GM18498 (cell line): ENCODE data around the gene CARD19.
"Not testable (repeated sequence)": the region's sequence is repeated elsewhere in the genome, so short reads cannot be mapped to it uniquely, and the experiment has no call there.

Experiments used
- ATAC-seq: cut with Tn5 transposase; IDR thresholded peaks from one replicate; pipeline ENCODE4 v1.9.1; 2021; ENCODE audit warnings: mild to moderate bottlenecking, moderate library complexity; ENCODE audit not compliant: unreplicated experiment

Gene CARD19

DNA sequence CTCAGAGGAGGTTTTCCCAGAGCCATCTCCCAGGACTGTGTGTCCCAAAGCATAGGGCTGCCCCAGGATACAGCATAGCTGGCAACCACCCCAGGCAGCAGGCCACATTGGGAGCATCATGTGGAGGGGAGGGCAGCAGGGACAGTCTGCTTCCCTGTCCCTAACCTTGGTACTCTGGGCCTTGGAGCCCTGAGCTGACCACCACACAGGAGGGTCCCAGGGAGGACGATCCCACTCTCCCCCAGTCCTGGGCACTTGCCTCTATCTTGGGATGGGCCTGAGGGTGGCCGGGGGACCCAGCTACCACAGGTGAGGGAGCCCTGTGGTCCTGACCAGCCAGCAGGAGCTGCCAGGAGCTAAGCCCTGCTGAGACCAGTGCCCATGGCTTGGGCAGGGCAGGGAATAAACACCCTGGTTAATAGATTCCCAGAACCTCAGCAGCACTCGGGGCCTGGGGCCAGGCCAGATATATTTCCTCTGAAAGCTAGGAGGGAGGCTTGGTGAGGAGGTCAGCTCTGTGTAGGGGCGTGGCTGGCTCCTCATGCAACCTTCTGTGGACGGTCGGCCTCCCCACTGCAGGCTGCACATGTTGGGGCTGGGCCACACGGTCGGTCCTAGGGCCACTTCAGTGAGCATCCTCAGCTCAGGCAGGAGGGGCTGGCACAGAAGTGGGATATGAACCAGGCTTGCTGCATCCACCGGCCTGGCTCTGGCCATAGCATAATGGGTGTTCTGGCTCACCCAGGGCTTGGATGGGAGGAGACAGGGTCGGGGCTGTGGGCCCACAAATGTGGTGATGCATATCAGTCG, 33.9 kb downstream of the CARD19 start:
- ATAC-seq = no peak

DNA sequence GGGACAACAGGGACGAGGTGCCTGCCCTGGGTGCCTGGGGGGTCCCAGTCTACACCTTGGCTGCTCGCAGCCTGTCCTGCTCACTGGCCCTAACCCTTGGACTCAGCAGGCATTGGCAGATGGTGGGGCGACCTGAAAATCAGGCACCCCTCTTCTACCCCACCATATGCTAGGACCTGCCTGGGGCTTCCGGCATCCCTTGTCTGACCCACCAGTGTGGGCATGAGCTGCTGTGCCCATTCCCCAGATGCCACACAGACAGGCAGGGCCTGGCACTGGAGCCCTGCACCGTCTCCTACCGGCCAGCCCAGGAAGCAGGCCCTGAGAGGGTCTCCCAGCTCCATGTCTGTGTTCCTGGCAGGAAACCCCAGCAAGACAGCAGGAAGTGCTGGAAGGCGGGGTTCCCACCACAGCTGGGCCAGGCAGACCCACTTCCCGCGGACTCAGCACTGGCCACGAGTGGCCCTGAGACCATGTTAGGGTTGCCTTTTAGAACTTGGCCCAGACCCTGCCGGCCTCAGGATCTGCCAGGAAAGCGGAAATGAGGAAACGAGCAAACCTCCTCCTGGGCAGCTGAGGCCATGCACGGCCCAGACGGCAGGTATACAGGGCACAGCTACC, 35.0 kb downstream of the CARD19 start:
- ATAC-seq = no peak

DNA sequence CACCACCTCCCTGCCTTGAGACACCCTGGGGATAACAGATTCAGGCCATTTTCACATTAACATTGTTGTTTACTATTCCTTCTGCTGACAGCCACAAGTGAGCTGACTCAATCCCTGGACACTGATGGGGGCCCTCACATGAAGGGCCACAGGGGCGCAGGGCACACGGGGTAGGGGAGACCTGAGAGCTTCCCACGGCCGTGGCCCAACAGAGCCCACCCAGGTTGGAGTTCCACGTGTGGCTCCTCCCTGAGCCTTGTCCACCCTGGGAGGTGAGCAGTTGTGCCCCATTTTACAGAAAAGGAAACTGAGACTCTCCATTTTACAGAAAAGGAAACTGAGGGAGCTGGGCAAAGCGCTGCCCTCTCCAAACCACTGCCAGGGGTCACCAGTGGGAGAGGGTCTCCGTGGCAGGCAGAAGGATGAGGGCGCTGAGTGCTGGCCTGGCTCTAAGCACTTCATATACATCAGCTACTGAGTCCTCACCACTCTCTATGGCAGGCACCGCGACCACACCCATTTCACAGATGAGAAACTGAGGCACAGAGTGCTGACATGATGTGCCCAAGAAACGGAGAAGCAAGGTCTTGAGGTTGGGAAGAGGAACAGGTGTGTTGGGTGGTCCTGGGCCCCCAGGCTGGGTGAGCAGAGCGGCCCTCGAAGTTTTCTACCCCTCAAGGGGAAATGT, 35.7 kb downstream of the CARD19 start:
- no peak for ATAC-seq

DNA sequence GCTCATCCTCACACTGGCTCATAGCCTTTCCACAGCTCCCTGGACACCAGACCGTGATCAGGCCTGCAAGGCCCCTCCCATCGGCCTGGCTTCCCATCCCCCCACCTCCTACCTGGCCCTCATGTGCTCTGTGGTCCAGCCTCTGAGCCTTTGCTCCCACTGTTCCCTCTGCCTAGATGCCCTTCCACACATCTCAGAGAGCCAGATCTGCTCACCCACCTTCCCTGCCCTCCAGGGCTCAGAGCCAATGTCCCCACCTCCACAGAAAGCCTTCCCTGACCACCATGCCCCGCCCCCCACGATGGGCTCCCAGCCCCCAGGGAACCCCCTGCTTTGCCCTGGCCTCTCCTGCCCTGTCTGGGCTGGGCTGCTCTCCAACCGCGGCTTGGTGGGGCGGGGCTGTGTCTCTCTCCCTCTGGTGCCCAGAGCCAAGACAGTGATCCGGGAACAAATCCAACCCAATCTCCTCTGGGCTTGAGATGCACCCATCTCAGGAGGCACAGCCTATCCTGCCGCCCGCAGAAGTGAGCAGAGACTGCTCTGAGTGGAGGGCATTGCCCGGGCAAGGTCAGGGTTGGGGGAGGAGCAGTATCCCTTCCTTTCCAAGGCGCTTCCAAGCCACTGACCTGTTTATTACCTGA, 36.4 kb downstream of the CARD19 start:
- ATAC-seq = no peak

DNA sequence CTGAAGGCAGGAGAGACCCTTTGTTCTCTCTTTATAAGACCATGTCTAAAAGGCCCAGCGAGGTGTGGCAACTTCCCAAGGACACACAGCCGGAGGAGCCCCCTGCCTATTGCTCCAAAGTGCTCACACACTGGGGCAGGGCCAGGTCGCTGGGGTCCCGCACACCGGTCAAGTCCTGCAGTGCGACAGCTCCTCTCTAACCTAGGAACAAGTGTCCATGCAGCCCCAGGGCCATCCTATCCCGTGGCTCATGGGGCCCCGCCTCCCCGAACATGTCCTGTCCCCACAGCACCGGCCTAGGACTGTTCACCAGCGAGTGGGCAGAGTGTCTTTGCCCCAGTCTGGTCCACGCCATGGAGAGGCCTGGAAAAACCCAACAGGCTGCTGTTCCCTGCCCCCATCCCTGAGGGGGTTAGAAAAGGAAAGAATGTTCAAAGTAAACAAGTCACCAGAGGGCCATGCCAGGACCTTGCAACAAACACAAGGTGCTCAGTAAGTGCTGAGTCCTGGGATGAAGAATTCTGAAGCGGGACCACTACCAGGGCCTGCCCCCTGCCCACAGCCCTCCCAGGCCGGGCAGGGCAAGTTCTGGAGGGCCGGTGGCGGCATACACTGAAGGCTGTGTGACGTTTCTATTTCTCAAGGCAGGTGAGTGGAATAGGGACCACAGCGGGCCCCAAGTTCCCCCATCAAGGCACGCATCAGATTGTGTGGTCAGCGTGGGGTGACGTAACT, 37.1 kb downstream of the CARD19 start:
- no peak for ATAC-seq

DNA sequence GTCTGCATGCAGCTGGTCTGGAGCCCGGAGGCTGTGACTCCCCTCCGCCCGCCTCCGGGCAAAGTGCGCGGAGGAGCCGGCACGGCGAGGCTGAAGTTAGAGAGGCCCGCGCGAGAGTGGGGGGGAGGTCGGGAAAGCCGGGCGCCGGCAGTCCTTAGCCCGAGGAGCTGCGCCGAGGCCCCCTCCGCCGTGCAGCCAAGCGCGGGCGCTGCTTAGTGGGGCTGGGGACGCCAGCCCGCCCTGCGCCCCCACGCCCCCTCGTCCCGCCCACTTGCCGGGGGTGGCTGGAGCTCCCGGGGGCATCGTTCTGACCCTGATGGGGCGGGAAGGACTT, 37.6 kb downstream of the CARD19 start:
- ATAC-seq = peak; percentile 37

DNA sequence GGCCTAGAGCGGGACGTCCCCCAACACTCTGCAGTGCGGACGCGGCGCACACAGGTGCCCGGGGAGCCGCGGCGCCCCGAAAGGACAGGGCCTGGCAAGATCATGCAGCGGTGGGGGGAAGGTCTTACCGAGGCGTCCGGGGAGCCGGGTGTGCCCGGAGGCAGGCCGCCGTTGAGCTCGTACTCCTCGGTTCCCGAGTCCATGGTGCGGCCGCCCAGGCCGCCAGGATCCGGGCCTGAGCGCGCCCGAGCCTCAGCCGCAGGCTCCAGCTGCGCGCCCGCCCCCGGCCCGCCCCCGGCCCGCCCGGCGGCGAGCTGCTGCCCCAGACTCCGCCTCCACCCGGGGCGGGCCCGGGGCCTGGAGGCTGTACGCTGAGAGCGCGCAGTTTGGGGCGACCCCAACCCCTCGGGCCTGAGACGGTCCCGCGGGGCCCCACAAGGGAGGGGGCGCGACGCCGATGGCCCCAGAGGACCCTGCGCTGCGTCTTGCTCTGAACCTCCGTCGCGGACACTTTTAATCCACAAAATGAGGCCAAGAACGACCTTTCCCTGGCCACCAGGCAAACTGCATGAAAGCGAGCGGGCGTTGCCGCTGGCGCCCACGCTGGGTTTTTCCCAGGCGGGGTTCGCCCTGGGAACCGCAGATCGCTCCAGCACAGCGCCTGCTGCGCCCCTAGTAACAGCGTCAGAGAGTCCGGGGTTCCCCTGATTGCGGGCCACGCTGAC, 38.2 kb downstream of the CARD19 start, which contains the start of gene NINJ1:
TSS of gene NINJ1 (minus strand) at position 237 of the 725 bp plus-strand sequence. CDS start at position 203, 34 bp downstream.
- ATAC-seq = peak; percentile 79

DNA sequence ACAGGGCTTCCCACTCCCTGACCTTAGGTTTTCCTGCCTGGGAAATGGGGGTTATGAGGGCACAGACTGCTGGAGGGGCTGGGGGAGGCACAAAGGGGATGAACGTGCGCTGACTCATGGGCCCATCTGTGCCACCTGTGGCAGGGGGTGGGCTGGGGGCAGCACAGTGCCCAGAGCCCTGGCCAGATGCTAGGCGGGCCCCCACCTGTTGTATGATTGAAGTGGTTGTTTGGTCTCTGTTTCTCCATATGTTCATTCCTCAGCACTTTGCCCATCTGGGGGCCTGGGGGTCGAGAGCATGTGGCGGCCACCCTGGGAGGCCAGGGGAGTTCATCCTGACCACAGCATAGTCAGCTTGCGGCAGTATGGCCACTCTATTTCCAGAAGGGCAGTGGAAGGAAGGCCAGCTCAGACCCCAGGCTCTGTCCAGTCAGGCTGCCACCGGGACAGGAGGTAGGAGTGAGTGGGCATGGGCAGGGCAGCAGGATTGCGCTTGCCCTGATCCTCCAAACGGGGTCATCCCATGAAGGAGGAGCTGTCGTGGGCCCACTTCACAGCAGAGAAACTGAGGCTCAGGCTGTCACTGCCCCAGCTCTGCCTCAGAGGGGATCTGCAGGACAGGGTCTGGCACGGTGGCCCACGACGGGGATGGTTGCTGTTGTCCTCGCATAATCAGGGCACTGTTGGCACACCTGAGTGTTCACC, 38.9 kb downstream of the CARD19 start:
- no peak for ATAC-seq

DNA sequence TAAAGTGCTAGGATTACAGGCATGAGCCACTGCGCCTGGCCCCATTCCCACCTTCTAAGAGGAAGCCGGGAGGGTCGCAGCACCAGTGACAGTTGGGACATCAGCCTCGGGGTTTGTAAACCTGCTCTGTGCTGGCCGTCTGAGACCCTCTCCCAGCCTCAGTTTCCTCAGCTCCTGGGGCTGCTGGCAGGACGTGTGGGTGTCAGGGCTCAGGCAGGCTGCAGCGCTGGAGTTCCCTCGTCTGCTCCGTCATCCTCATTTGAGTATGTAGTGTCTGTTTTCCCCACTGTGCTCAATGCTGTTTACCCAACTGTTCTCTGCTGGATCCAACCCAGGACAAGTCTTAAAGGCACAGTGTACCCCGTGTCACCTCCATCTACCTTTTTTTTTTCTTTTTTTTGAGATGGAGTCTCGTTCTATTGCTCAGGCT, 40.0 kb downstream of the CARD19 start:
- ATAC-seq = no peak

DNA sequence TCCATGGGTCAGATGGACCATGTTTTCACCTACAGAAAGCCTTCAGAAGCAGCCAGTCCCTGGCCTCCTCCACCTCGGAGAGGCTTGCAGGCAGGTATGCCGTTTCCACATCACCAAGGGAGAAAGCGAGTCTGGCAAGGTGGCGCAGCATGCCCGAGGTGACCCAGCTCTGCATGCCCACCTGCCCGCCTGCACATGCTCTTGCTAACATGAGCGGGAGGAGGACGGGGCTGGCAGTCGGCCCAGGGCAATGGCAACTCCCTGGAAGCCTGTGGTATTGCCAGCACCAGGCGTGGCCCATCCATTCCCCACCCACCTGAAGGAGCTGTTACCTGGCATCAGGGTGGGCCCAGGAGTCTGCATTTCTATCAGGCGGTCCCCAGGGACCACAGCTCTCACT, 41.3 kb downstream of the CARD19 start:
- ATAC-seq = no peak

DNA sequence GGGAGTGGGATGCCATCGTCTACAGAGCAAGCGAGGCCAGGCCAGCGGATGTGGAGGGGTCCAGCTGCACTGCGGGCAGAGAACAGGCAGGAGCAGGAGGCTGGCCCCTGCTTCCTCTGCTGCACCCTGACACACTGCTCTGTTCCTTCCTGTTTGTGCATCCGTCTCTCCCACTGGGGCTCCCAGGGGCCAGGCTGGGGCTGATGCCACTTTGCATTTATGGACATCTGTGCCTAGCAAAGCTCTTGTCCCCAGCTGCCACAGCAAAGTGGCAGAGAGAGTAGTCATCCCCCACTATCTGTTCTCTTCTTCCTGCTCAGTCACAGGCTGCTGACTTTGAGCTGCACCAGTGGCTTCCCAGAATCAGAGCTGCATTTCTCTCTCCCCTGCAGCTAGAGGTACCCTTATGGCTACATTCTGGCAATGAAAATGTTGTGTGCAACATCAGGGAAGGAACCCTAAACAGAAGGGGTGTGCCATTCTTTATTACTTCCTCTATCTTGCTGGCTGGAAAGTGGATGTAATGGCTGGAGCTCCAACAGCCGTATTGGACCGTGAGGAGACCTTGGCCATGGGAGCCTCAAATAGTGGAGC, 42.3 kb downstream of the CARD19 start:
- ATAC-seq = no peak

DNA sequence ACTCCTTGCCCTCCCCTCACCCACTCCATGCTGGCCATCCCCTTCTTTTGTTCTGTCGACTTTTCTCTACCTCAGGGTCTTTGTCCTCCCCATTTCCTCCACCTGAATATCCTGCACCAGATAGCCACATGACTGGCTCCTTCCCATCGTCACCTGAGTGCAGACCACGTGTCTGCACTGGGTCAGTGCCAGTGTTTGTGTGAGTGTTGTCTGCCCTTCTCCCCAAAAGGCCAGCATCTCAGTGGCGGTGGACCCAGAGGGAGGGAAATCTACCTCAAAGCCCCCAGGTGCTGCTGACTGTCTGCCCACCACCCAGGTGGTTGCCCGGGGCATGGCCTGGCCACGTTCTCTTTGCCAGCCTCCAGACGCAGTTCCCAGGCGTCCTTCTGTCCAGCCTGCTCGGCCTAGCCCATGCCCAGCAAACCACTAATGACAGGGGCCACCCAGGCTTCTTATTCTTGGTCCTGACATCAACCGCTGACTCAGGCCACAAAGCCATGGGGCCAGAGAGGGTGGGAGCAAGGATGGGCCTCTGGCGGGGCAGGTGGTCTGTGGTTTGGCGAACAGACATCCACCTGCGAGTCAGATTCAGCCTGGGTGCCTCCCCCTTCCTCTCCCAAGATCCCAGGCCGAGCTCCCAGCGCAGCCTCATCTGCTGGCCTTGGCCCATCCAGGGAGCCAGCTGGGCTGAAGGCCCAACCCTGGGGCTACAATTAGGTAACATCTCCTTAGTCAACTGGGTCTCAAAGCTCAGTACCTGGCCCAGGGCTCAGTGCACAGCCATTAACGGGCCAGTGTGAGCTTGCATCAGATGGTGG, 43.6 kb downstream of the CARD19 start:
- ATAC-seq = no peak

DNA sequence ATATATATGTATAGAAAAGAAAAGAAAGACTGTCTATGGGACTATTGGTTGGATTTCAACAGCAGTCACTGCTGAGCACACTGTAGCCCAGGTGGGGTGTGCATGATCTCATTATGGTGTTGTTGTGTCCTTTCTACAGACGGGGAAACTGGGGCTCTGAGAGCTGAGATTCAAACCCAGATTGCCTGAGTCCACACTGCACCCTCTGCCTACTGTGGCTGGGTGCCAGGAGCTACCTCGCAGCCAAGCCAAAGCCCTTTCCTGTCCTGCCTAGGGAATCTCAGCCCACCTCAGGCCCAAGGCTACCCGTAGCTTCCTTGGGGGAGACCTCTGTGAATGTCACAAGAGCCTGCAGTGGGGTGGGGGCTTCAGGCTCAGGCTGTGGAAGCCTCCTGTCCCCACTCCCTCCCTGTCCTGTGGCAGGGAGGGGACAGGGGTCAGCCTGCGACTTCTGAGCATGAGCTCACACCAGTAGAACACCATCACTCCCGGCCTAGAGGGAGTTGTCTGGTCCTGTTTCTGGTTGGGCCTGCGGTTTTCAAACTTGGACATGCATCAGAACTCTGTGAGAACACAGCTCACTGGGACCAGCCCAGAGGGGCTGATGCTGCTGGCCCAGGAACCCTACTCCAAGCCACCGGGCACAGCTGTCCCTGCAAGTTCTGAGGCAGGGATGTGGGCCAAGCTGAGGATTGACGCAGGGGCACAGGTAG, 45.9 kb downstream of the CARD19 start:
- ATAC-seq = no peak

DNA sequence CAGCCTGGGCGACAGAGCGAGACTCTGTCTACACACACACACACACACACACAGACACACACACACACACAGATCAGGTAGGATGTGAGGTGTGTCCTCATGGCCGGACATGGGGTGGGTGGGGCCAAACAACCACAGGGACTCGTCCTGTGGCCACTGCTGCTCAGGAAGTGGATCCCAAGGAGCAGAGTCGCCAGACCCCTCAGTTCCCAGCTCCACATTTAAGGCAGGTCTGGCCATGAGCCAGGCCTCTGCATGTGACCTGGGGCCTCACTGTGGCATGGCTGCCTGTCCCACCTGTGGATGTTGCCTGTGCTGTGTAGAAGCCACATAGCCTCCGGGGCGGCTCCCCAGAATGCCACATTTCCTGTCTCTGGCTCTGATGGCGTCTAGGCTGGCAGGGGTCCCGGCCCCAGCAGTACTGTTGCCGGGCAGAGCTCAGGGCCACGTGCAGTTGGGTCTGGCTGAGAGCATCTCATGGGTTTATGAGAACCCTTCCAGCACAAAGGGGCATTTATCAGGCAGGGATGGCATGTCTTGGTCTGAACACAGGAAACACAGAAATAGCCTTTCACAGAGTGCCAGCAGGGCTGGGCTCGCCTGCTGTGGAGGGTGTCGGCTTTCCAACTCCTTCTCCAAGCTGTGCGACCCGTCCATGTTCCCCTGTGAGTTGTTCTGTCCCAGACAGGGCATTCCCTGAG, 48.0 kb downstream of the CARD19 start:
- no peak for ATAC-seq

DNA sequence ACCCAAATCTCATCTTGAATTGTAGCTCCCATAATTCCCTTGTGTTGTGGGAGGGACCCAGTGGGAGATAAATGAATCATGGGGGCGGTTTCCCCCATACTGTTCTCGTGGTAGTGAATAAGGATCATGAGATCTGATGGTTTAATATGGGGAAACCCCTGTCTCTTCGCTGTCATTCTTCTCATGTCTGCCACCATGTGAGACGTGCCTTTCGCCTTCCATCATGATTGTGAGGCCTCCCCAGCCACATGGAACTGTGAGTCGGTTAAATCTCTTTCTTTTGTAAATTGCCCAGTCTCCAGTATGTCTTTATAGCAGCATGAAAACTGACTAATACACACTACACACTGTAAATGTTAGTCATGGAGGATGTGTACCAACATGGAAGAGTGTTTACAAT, 50.7 kb downstream of the CARD19 start:
- not testable (repeated sequence) for ATAC-seq

DNA sequence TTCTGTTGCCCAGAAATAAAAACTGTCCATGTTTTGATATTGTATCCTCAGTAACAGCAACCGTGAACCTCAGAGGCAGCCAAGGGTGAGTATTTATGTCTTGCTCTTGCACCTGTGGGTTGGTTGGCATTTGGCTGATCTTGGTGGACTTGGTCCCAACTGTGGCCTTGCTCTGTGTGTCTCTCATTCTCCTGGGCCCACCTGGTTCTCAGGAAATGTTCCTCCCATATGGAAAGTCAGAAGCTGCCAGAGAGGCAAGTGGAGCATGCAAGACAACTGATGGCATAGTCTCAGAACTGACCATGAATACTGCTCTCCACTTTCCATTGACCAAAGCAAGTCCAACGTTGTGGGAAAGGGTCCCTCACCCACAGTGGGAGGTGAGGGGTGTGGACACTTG, 51.6 kb downstream of the CARD19 start:
- no peak for ATAC-seq

DNA sequence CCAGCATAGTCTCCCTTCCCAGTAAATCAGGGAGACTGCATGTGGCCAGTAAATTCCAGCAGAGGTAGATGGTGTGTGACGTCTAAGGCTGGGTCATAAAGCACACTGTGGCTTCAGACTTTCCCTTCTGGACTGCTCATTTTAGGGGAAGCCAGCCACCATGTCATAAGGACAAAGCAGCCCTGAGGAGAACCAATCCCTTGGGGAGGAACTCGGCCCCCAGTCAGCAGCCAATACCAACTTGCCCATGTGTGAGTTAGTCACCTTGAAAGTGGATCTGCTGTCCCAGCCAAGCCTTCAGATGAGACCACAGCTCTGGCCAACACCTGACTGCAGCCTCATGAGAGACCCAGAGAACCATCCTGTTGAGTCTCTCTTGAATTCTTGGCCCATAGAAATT, 52.7 kb downstream of the CARD19 start:
- ATAC-seq = no peak
